ENCODE results near the gene SLC25A23.

- TF ChIP-seq CTCF (IDR thresholded peaks at IDR 0.05) (no peak), ZFP36 (IDR thresholded peaks at IDR 0.05; ENCODE audit: borderline replicate concordance, partially characterized antibody) (no peak), USF2 (IDR thresholded peaks at IDR 0.05) (no peak), RNF2 (IDR thresholded peaks at IDR 0.05; ENCODE audit: borderline replicate concordance, low read depth) (no peak), POLR2A (IDR thresholded peaks at IDR 0.05; ENCODE audit: low read length) (no peak), CEBPB (IDR thresholded peaks at IDR 0.05) (no peak), HOXA7 (CRISPR knock-in tag; IDR thresholded peaks at IDR 0.05) (no peak), RAD21 (conservative IDR thresholded peaks at IDR 0.05 in 1 of 2, IDR thresholded peaks at IDR 0.05 in 1 of 2) (no peak), MYC (IDR thresholded peaks at IDR 0.05; ENCODE audit: borderline replicate concordance, low read length) (no peak), EP300 (IDR thresholded peaks at IDR 0.05) (no peak)
Measured at GRCh38 chr19:6489278-6490061, 29.9 kb upstream of the SLC25A23 start.
